ENCODE results near the gene MYO1E.

The MYO1E gene

GRCh38 chr15:59222906-59223550, 149.6 kb downstream of the MYO1E start:
- no peak for FAIRE-seq

- no peak for FAIRE-seq
Measured at GRCh38 chr15:59221511-59222505, 150.9 kb downstream of the MYO1E start.

- no peak for FAIRE-seq
Measured at GRCh38 chr15:59218710-59219109, 154.0 kb downstream of the MYO1E start.

- no peak for FAIRE-seq
Measured at GRCh38 chr15:59217876-59218498, 154.7 kb downstream of the MYO1E start.

GRCh38 chr15:59216911-59217310, 155.8 kb downstream of the MYO1E start:
- FAIRE-seq, result no peak

GRCh38 chr15:59210186-59210585, 162.5 kb downstream of the MYO1E start:
- FAIRE-seq, result no peak

GRCh38 chr15:59208613-59209249, 163.9 kb downstream of the MYO1E start:
- FAIRE-seq, result no peak

GRCh38 chr15:59206623-59207183, 166.0 kb downstream of the MYO1E start, which contains the start of gene LDHAL6B:
Gene LDHAL6B (plus strand): TSS chr15:59206843. CDS start chr15:59206941, 98 bp downstream.
- FAIRE-seq, result no peak

GRCh38 chr15:59205839-59206622, 166.6 kb downstream of the MYO1E start:
- FAIRE-seq, result no peak

GRCh38 chr15:59203657-59204056, 169.0 kb downstream of the MYO1E start:
- FAIRE-seq, result no peak

GRCh38 chr15:59203008-59203407, 169.7 kb downstream of the MYO1E start:
- no peak for FAIRE-seq

- no peak for FAIRE-seq
Measured at GRCh38 chr15:59200560-59200959, 172.1 kb downstream of the MYO1E start.

GRCh38 chr15:59199626-59200465, 172.8 kb downstream of the MYO1E start:
- FAIRE-seq, result peak; percentile 11

- FAIRE-seq, result no peak
Measured at GRCh38 chr15:59197454-59197853, 175.2 kb downstream of the MYO1E start.

- no peak for FAIRE-seq
Measured at GRCh38 chr15:59196416-59196815, 176.3 kb downstream of the MYO1E start.

GRCh38 chr15:59194639-59195325, 177.9 kb downstream of the MYO1E start:
- no peak for FAIRE-seq

- no peak for FAIRE-seq
Measured at GRCh38 chr15:59191855-59192237, 180.8 kb downstream of the MYO1E start.

GRCh38 chr15:59190291-59190690, 182.4 kb downstream of the MYO1E start:
- FAIRE-seq, result no peak

GRCh38 chr15:59189241-59189640, 183.4 kb downstream of the MYO1E start:
- no peak for FAIRE-seq

GRCh38 chr15:59186501-59186900, 186.2 kb downstream of the MYO1E start:
- no peak for FAIRE-seq

All from A204.1 (cell line).